Stimulated activated CD8-positive, alpha-beta memory T cell treated with anti-CD3 and anti-CD28 coated beads, Interleukin-15, amount 100 ng/mL, for 4 hours (primary cell): ENCODE results near the gene ZBTB7C.

Experiments used
- DNase-seq, 2 donors: peaks; one replicate each; pipeline ENCODE4 v3.0.0-alpha.2; 2020; ENCODE audit warnings: low read depth in 2 of 2

ZBTB7C gene

GRCh38 chr18:47996091-47996541 is 413.1 kb downstream of the ZBTB7C start:
- no peak for DNase-seq

DNA sequence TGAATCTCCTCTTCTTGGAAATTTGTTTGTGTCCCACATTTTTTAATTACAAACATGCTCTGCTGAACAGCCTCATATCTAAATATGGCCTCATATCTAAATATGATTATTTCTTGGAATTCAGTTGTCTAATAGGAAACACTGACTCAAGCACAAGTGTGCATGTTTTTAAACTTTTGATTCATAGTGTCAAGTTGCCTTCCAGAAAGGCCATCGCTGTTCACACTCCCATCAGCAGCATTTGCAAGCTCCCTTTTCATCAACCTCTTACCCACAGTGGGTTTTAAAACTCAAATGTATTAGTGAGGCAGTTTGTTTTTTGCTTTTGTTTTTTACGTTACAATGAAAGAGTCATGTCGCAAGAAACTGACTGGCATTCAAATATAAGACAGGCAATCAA is 413.5 kb downstream of the ZBTB7C start:
- no peak for DNase-seq

DNA sequence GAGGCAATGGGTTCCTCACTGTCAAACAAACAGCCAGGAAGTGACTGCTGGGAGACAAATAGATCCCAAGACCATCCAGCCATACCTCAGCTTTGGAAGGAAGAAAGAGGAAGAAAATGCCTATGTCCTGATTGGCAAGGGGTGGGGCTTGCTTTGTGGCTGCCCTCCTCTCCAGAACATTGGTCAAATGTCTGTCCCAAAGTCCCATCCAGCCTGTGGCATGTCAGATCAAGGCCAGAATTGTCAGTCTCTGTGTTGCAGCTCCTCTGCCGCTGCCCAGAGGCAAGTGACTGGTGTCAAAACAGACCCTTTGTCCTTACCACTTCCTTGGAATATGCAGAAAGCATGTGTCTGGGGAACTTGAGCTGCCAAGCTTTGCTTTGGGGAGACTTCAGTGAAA is 415.8 kb downstream of the ZBTB7C start:
- no peak for DNase-seq

DNA sequence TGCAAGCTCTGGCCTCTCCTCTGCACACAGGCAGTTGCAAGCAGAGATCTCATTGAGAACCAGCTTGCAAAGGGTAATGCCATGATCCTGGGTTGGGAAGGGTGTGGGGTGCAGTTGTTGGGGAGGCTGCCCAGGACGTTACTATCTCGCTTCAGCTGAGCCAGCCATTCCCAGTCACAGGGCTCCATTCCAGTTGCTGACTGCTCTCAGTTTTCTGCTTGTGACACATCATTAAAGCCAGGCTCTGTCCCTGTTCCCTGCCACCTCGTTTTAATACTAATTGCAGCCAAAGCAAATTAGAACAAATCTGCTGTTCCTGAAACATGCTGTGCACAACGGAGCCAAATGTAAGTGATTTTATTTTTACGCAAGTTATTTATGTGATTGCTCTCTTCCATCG is 416.2 kb downstream of the ZBTB7C start:
- no peak for DNase-seq

DNA sequence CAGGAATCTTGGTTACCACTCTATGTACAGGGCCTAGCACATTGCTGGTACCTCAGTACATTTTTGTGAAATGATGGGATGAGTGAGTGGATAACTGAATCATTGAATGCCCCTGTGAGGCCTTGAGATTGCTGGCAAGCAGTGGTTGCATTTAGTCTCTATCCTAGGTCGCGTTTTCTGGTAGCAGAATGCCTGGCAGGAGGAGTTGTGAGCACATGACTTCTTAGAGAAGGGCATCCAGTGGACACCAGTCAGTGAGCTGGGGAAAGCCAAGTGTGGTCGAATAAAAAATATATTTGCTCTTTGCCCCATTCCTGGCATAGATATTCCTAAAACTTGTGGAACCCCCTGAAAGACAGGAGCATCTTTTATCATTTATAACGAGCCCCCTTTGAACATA is 416.9 kb downstream of the ZBTB7C start:
- no peak for DNase-seq

DNA sequence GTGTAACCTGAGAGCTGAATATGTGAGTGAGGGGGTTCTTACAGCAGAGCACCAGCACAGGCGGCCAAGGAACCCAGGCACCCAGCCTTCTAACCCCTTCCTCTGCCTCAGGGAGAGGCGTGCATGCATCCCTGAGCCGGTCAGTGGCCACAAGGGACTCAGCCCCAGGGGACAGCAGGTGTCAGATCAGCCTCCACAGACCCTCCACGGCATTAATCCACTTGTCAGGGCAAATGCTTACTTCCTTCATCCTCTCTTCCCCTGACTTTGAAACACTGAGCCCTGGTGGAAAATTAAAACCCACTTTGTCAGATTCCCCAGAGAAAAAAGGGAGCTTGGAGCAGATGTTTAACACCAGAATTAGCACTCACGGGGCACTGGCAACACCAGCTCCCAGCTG is 418.2 kb downstream of the ZBTB7C start:
- no peak for DNase-seq

DNA sequence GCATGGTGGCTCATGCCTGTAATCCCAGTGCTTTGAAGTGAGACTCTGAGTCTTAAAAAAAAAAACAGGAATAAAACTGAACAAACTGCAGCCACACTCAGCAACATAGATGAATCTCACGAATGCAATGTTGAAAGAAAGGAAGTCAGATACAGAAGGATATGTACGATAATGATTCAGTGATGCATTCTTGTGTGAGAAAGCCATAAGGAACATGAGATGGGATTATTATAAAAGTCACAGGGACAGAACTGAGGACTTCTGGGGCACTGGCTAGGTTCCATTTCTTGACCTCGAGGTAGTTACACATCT is 421.8 kb downstream of the ZBTB7C start:
- no peak for DNase-seq

GRCh38 chr18:47986620-47987387 is 422.4 kb downstream of the ZBTB7C start:
- DNase-seq, result no peak

DNA sequence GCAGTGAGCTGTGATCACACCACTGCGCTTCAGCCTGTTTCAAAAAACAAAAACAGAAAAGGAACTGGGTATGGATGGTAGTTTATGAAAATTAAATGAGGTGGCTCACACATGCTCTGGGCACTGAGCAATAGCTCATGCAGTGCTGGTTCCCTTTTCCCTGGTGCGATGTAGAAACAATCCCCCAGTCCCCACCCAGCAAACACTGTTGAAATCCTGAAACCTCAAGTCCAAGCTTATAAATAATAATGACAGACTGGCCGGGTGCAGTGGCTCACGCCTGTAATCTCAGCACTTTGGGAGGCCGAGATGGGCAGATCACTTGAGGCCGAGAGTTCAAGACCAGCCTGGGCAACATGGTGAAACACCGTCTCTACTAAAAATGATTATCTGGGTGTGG is 423.3 kb downstream of the ZBTB7C start:
- no peak for DNase-seq

GRCh38 chr18:47984991-47985390 is 424.2 kb downstream of the ZBTB7C start:
- no peak for DNase-seq

GRCh38 chr18:47983946-47984345 is 425.2 kb downstream of the ZBTB7C start:
- DNase-seq, result no peak

GRCh38 chr18:47983055-47983454 is 426.1 kb downstream of the ZBTB7C start:
- DNase-seq, result no peak

DNA sequence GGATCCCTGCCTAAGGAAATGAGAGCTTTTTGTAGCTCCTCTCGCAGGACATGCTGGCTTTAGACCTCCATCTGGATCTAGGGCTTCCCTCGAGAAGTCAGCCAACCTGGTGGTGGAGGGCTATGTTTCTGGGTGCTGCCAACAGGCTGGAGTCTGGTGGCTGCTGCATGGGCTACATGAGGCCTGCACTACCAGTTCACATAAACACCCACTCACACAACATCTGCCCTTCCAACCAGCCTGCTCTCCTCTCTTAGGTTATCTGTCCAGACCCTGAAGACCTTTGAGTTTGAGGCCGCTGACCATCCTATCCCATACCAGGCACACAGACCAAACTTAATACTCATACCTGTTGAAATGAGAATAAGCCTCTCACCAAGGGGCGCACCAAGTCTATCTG is 427.4 kb downstream of the ZBTB7C start:
- no peak for DNase-seq

- no peak for DNase-seq
Observed at GRCh38 chr18:47981320-47981719, 427.9 kb downstream of the ZBTB7C start.

DNA sequence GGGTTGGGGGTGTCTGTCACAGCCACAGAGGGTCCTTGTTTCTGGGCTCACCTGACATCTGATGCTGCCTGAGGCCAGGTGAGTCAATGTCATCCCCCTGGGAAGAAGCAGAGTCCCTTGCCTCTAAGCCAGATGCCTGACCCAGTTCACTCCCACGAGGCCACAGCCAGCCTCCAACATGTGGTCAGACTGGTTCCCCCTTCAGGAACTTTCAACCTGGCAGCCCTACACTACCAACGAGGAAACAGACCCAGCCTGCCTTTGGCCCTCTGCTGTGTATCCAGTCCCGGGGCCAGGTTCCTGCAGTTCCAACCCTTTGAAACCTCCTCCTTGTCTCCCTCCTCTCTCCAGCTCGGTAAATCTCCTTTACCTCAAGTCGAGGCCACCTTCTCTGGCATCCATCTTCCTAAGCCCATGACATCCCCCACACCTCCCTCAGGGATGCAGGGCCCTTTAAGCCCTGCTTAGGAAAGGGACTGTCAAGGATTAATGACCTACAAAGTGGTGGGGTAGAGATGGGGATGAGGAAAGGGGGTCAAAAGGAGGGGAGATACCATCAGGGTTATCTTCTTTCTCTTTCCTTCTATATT is 429.5 kb downstream of the ZBTB7C start:
- DNase-seq, result no peak

DNA sequence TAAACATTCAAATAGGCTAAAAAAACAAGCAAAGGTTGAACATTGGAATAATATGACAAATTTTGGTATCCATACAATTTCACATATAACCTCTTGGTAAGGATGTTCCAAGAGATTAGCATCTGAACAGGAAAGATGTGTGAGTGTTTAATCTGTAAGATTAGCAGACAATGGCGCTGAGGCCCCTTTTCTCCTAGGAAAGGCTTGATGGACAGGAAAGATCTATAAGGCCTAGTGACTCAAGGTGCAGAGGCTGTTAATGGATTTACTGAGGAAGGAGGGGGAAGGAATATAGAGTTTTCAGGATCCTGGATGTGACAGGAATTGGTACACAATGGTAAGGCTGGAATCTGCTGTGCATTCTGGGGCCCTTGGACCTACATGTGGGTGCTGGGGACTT is 430.6 kb downstream of the ZBTB7C start:
- DNase-seq, result no peak

GRCh38 chr18:47978141-47978540 is 431.0 kb downstream of the ZBTB7C start:
- no peak for DNase-seq
